Measurements from ENCODE around the gene EVX2. TPM values are rescaled to one million over a fixed set of nuclear protein-coding genes. Genes with fewer than 3 reads are reported as not detected.

EVX2 gene
- polyA plus RNA-seq, 1 donor from 2014 or later: not detected

GRCh38 chr2:176082525-176082823 lies 1.3 kb downstream of the EVX2 start:
- Histone ChIP-seq H3F3A (ENCODE audit: insufficient read depth, low read length, poor library complexity, severe bottlenecking) (no peaks in the 10 kb centered on the region), H3K36me3 (ENCODE audit: insufficient read depth, low read length) (no peaks in the 10 kb centered on the region), H3K27ac (ENCODE audit: low read length) (no peak overlapping the region), H3K9me3 (ENCODE audit: low read length) (peaks cover 4% of the 10 kb centered on the region), H4K20me1 (ENCODE audit: insufficient read depth) (no peaks in the 10 kb centered on the region), H3K79me2 (replicated peaks; ENCODE audit: insufficient read depth, low read length) (no peaks in the 10 kb centered on the region), H3K4me3 (ENCODE audit: low read length) (no peak overlapping the region), H3K4me2 (ENCODE audit: low read length) (no peak overlapping the region), H3K9me2 (ENCODE audit: insufficient read depth, low read length) (no peaks in the 10 kb centered on the region), H3K27me3 (ENCODE audit: insufficient read depth, low read depth, low read length) (peaks cover 98% of the 10 kb centered on the region), H3K9ac (ENCODE audit: low read length) (no peak overlapping the region), H2AFZ (ENCODE audit: low read depth, low read length) (no peak overlapping the region)
- TF ChIP-seq CTCF (IDR thresholded peaks at IDR 0.05; ENCODE audit: poor library complexity, severe bottlenecking) (no peak), EP300 (conservative IDR thresholded peaks at IDR 0.05; ENCODE audit: poor library complexity, severe bottlenecking) (no peak), MXI1 (conservative IDR thresholded peaks at IDR 0.05; ENCODE audit: poor library complexity, severe bottlenecking) (no peak), RAD21 (conservative IDR thresholded peaks at IDR 0.05) (no peak), SMC3 (conservative IDR thresholded peaks at IDR 0.05; ENCODE audit: poor library complexity) (no peak), REST (IDR thresholded peaks at IDR 0.05; ENCODE audit: borderline replicate concordance) (no peak), EZH2 (IDR thresholded peaks at IDR 0.05; ENCODE audit: borderline replicate concordance, insufficient read depth, low read length, poor library complexity, severe bottlenecking) (no peak), POLR2AphosphoS5 (IDR thresholded peaks at IDR 0.05) (no peak), TAF1 (IDR thresholded peaks at IDR 0.05; ENCODE audit: low read depth) (no peak)

- Histone ChIP-seq H3F3A (ENCODE audit: insufficient read depth, low read length, poor library complexity, severe bottlenecking) (no peaks in the 10 kb centered on the region), H4K20me1 (ENCODE audit: insufficient read depth) (no peaks in the 10 kb centered on the region), H3K4me2 (ENCODE audit: low read length) (no peak overlapping the region), H3K79me2 (replicated peaks; ENCODE audit: insufficient read depth, low read length) (no peaks in the 10 kb centered on the region), H3K4me3 (ENCODE audit: low read length) (no peak overlapping the region), H2AFZ (ENCODE audit: low read depth, low read length) (no peak overlapping the region), H3K36me3 (ENCODE audit: insufficient read depth, low read length) (no peaks in the 10 kb centered on the region), H3K27me3 (ENCODE audit: insufficient read depth, low read depth, low read length) (peaks cover 98% of the 10 kb centered on the region), H3K9ac (ENCODE audit: low read length) (no peak overlapping the region), H3K9me3 (ENCODE audit: low read length) (peaks cover 4% of the 10 kb centered on the region), H3K27ac (ENCODE audit: low read length) (no peak overlapping the region), H3K9me2 (ENCODE audit: insufficient read depth, low read length) (no peaks in the 10 kb centered on the region)
- TF ChIP-seq EP300 (conservative IDR thresholded peaks at IDR 0.05; ENCODE audit: poor library complexity, severe bottlenecking) (no peak), EZH2 (IDR thresholded peaks at IDR 0.05; ENCODE audit: borderline replicate concordance, insufficient read depth, low read length, poor library complexity, severe bottlenecking) (peak; percentile 100), RAD21 (conservative IDR thresholded peaks at IDR 0.05) (no peak), MXI1 (conservative IDR thresholded peaks at IDR 0.05; ENCODE audit: poor library complexity, severe bottlenecking) (no peak), POLR2AphosphoS5 (IDR thresholded peaks at IDR 0.05) (no peak)
Measured at GRCh38 chr2:176081837-176082524, 1.8 kb downstream of the EVX2 start.
